Measurements from ENCODE around the gene ZNF668.
A peak's percentile ranks its signal among the peaks of the same experiment; 100 is the strongest.

GRCh38 chr16:31016018-31016417, 58.0 kb downstream of the ZNF668 start:
- TF ChIP-seq JUNB (IDR thresholded peaks at IDR 0.05) (no peak), CTCF (IDR thresholded peaks at IDR 0.05) (peak; percentile 17; the same call in 2 of the 3 replicates), RARB (CRISPR knock-in tag; IDR thresholded peaks at IDR 0.05) (no peak), MAZ (IDR thresholded peaks at IDR 0.05; ENCODE audit: borderline replicate concordance, low read depth, low read length) (no peak), POLR2A (IDR thresholded peaks at IDR 0.05; ENCODE audit: low read length) (no peak), ZC3H11A (IDR thresholded peaks at IDR 0.05) (no peak), EHF (CRISPR knock-in tag; IDR thresholded peaks at IDR 0.05) (no peak), EP300 (IDR thresholded peaks at IDR 0.05) (no peak), HEYL (CRISPR knock-in tag; IDR thresholded peaks at IDR 0.05) (no peak)
